Activated naive CD4-positive, alpha-beta T cell treated with Interleukin-2 at 50 U/mL for 16 hours (primary cell): ENCODE data around the gene UBL7.
A peak's percentile ranks its signal among the peaks of the same experiment; 100 is the strongest.
"Not testable (repeated sequence)": the region's sequence is repeated elsewhere in the genome, so short reads cannot be mapped to it uniquely, and the experiment has no call there.

ENCODE experiments used
- DNase-seq: peaks from one replicate; pipeline ENCODE4 v3.0.0-alpha.2; 2020

The UBL7 gene, protein sequence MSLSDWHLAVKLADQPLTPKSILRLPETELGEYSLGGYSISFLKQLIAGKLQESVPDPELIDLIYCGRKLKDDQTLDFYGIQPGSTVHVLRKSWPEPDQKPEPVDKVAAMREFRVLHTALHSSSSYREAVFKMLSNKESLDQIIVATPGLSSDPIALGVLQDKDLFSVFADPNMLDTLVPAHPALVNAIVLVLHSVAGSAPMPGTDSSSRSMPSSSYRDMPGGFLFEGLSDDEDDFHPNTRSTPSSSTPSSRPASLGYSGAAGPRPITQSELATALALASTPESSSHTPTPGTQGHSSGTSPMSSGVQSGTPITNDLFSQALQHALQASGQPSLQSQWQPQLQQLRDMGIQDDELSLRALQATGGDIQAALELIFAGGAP

DNA sequence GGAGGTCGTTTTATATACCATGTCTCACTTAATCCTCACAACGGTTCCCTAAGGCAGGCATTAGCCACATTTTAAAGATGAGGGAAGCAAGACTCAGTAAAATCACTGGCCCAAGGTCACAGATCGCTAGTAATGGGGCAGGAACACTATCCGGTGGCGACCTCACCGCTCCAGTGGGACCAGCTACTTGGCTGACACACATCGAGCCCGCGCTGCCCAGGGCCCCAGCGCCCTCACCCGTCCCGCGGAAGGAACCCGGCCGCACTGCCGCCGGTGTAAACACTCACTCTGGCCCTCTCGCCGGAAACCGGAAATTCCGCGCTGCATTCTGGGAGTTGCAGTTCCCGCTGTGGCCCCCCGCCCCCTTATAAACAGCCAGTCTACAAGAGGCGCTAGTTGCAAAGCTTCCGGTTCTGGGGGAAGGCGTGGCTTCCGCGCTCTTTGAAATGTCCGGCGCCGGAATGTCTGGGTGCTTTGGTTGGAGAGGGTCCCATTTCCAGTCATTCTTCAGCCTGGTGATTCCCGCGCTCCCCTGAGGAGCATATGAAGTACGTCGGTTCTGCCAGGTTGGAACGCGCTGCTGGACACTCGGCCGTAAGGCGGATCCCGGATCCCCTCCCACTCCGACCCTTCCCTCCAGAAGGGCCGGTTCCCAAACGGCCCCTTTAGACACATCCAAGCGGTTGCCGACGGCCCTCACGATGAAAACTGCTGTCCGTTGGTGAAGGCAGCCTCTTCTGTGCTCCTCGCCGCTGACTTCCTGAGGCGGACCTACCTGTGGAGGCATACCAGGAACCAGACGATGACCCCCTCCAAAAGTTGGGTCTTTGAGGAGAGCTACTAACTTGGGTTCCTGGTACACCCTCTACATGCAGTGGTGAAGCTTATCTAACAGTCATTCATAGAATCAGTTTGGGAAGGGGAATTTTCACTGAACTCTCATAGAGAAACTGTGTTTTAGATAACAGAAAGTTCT lies at the start of gene UBL7:
Gene UBL7, minus strand, starts transcription at position 290 of the 976 bp plus-strand sequence. CDS start 2,293 bp downstream, outside the sequence.
- DNase-seq, result peak; percentile 98

DNA sequence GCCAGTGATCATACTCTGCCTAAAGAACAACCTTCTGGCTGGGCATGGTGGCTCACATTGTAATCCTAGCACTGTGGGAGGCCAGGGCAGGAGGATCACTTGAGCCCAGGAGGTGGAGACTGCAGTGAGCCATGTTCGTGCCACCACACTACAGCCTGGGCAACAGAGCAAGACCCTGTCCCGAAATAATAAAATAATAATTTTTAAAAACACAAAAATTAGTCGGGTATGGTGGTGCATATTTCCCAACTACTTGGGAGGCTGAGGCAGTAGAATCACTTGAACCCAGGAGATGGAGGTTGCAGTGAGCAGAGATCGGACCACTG lies 45.5 kb upstream of the UBL7 start:
- no peak for DNase-seq

DNA sequence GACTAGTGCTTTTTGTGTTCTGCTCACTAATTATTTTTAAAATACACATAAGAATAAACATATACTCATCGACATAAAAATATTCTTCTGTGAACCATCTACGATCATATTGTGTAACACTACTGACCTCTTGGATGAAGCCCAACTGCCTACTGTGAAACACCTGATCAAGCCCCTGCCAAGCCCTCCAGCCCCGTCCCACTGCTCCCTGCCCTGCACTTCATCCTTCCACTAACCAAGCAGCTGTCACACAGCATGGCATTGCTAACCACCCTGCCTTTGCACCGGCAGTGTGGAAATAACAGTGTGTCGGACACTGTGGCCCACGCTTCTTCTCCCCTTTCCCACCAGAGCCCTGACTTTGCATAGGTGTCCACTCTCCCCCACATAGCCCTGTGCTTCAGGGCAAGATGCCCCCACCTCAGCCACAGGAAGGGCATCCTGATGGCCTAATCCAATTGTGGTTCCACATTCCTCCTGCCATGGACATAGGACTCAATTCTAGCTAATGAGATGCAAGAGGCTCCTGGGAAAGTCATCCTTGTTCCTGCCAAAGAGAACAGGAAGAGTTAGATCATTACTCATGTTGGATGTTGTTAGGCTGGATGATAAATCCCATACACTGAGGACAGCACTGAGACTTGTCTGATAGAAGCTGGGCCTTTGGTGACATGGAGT lies 45.0 kb upstream of the UBL7 start:
- no peak for DNase-seq

DNA sequence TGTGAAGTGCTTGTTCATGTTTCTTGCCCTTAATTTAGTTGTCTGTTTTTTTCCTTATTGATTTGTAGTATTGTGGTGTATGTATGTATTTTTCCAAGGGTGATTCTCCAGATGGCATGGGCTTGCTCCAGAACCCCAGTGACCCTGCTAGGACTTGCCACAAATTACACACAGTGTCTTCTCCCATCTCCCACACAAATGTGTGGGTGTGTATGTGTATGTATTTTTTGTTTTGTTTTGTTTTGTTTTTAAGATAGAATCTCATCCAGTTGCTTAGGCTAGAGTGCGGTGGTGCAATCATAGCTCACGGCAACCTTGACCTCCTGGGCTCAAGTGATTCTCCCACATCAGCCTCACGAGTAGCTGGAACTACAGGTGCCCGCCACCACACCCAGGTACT lies 43.9 kb upstream of the UBL7 start:
- DNase-seq, result no peak

DNA sequence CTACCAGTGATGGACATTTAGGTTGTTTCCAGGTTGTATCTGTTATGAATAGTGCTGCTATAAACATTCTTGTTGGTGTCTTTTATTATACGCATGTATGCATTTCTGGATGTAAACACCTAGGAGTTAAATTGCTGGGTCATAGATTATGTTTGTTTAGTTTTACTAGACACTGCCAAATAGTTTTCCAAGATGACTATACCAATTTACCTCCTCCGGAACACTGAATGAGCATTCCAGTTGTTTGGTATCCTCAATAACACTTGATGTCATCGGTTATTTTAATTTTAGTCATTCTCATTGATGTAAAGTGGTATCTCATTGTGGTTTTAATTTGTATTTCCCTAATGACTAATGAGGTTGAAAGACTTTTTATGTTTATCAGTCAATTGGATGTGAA lies 43.5 kb upstream of the UBL7 start:
- no peak for DNase-seq

DNA sequence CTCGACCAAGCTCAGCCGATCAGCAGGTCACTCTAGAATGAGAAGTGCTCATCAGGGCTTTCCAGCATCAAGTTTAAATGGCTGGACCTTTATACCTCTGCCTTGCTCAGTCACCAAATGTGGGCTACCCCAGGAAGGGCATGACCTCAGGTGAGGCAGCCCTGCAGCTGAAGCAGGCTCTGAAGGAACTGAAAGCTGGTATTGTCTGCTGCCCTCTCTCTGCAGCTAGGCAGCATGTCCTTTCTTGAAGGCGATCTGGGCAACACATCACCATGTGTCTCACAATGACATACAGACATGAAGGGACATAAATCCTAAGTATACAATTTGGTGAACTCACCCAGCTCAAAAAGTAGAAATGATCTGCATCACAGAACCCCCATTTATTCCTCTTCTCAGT lies 41.3 kb upstream of the UBL7 start:
- no peak for DNase-seq

DNA sequence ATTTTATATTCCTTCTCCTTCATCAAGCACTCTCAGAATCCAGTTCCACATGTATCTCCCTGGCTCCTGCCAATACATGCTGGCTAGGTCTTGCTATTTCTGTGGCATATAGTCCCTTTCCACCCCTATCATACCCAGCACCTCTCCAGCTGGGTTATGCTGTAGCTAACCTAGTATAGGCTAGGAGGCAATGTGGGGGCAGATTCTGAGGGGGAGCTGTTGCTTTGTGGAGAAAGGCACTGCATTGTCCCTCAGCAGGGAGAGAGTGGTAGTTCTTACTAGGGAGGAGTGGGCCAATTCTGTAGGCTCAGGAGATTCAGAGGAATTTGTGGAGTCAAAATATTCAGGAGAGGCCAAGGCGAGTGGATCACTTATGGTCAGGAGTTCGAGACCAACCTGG lies 39.4 kb upstream of the UBL7 start:
- DNase-seq, result no peak

DNA sequence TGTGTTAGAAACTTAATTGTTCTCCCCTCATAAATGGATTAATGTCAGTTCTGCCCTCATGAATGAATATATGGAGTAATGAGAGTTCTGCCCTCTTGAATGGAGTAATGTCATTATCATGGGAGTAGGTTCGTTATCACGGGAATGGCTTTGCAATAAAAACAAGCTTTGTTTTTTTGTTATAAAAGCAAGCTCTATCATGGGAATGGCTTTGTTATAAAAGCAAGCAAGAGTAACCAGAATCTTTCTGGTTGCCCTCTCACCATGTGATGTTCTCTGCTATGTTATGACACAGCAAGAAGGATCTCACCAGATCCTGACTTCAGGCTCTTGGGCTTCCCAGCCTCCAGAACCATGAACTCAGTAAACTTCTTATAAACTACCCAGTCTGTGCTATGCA lies 38.4 kb upstream of the UBL7 start:
- no peak for DNase-seq

DNA sequence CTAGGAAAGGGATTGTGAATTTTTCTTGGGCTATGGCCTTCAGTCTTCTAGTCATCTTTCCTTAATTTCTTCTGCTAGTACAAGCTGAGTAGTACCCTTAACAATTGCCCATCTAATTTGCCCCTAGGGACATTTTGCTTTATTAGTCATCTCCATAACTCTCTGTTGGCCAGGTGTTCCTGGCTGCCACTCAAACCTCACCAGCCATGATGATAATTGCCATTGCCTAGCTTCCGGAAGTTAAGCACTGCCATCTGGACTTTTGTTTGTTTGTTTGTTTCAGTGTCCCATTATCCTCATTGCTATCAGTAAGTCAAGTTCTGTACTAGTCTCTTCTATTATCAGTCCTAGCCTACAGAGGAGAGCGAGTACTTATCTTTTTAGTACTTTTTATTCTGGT lies 36.6 kb upstream of the UBL7 start:
- no peak for DNase-seq

DNA sequence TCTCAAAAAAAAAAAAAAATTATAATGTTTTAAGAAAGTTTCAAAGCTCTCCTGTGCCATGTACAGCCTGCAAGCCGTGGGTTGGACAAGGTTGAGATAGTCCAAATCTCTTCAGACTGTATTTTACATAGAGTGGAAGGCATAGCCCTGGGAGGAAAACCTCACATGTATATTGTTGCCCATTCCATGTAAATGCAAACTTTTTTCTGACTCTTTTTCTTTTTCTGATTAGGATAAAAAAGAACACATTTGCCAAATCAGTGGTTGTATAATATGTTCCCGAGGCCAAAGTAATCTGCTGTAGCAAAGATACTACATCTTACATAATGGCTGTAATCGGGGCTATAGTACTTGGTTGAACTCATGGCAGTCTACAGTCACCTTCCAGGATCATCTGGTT lies 35.7 kb upstream of the UBL7 start:
- DNase-seq, result no peak

DNA sequence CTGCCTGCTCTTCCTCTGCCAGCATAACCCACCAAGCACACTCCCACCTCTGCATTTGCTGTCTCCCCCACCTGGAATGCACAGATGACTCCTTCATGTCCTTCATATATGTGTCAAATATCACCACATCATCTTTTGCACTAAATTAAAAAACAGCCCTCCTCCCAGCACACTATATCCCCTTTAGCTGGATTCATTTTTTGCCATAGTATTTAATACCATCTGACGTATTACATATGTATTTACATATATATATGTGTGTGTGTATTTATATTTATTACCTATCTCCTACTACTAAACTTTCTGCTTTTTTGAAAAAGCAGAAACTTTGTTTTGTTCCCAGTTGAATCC lies 29.4 kb upstream of the UBL7 start:
- no peak for DNase-seq

DNA sequence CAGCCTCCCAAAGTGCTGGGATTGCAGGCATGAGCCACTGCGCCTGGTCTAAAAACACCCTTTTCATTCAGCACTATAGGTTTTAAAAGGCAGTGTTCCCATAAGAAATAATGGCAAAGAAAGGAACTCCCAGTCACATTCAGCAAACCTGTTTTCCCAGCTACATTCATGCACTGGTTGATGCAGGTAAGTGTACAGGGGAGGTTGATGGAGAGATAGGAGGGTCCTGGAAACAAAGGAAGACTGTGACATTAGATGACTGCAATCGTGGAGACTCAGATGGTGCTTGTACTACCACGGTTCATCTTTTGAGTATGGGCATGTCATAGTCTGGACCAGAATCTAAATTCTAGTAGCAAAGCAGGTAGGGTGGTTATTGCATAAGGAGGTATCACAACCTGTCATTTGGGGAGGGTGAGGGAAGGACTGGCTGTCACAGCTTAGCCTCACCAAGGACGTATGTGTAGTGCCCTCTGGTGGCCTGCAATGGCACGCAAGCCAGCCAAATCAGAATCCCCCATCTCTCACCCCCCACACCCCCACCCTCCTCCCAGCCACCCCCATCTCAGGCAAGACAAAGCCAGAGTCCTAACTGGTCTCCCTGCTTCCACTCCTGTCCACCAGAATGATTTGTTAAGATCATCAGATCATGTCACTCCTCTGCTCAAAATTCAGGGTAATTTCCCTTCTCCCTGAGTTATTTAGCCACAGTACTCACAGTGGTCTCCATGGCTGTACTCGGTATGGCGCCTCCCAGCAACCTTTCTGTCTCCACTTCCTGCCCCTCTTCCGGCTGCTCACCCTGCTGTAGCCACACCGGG lies 28.8 kb upstream of the UBL7 start:
- peak; percentile 78 for DNase-seq

DNA sequence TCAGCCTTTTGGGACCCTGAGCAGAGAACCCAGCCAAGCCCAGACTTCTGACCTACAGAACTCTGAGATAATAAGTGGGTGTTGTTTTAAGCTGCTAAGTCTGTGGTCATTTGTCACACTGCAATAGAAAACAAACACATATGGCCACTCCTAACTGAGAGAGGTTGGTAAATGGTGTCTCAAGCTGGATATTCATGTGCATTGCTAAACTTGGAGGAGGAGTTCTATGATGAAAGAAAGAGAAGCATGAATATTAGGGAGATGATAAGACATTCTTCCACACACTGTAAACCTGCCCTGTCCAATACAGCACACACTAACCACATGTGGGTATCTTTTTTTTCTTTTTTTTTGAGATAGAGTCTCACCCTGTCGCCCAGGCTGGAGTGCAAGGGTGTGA lies 27.8 kb upstream of the UBL7 start:
- no peak for DNase-seq

DNA sequence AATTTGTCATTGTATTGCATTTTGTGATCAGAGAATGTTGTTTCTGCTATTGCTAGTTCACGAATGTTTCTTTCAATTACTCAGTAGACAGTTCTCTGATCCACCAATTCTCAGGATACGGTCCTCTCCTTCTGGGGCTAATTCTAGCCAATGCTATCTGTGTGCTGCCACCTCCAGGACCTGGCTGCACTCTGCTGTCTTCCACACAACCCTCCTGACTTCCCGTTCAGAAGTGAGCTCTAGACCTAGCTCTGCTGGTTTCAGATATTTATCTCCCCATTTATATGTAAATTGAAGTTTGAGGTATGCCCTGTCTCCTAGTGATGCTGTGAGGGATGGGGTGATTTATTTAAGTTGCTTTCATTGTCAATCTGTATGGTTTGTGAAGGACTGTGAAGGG lies 21.7 kb upstream of the UBL7 start:
- DNase-seq, result no peak

DNA sequence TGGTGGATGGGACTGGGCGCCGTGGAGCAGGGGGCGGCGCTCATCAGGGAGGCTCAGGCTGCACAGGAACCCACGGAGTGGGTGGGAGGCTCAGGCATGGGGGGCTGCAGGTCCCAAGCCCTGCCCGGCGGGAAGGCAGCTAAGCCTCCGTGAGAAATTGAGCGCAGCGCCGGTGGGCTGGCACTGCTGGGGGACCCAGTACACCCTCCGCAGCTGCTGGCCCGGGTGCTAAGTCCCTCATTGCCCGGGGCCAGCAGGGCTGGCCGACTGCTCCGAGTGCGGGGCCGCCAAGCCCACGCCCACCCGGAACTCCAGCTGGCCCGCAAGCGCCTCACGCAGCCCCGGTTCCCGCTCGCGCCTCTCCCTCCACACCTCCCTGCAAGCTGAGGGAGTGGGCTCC lies 19.4 kb upstream of the UBL7 start:
- DNase-seq, result not testable (repeated sequence)

DNA sequence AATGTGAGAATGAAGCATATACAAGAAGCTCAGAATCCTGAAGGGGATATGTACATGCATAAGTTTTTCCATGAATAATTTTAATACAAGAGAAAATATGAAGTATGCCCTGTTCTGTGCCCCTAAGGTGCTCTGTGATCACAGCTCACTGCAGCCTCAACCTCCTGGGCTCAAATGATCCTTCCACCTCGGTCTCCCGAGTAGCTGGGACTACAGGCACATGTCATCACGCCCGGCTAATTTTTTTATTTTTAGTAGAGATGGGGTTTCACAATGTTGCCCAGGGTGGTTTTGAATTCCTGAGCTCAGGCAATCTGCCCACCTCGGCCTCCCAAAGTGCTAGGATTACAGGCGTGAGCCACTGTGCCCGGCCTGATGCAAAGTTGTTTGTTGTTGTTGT lies 10.7 kb upstream of the UBL7 start:
- DNase-seq, result not testable (repeated sequence)

DNA sequence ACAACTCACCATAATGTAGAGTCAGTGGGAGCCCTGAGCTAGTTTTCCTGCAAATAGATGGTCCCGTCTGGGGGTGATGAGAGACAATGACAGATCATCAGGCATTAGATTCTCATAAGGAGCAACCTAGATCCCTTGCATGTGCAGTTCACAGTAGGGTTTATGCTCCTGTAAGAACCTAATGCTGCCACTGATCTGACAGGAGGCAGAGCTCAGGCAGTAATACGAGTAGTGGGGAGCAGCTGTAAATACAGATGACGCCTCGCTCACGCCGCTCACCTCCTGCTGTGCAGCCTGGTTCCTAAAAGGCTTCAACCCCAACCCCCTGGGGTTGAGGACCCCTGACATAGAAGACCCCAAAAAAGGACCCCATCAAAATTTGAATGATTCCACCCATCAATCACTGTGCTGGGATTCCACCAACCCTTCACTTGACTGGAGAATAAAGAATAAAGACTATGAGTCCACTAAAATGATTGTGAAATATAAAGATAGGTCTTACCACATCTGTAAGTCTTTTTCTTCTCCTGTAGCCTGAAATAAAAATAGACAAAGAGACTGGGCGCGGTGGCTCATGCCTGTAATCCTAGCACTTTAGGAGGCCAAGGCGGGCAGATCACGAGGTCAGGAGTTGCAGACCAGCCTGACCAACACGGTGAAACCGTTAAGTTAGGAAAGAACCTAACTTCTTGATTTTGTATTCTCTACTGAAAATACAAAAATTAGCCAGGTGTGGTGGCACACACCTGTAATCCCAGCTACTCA lies 9.9 kb upstream of the UBL7 start:
- no peak for DNase-seq

DNA sequence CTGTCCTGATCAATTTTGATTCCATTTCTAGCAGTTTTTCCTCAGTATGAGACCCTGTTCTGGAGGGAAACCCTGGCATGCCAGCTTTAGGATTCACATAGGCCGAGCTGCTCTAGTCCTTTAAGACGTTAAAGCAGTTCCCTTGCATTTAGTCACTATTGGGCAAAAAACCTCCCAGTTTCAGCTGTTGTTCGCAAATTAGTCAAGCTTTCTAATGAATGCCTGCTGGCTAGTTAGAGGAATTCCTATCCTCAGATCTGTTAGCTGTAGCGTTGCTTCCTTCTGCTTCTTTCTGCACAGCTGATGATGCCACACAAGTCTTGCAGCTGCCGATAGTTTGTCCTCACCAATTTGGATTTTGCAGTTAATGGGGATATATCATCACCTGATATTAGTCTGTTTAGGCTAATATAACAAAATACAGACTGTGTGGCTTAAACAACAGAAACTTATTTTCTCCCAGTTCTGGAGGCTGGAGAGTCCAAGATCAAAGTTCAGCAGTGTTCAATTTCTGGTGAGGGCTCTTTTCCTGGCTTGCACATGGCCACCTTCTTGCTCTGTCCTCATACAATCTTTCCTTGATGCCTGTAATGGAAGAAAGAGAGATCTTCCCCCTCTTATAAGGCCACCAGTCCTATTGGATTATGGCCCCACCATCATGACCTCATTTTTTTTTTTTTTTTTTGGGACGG lies 7.5 kb upstream of the UBL7 start:
- DNase-seq, result no peak

DNA sequence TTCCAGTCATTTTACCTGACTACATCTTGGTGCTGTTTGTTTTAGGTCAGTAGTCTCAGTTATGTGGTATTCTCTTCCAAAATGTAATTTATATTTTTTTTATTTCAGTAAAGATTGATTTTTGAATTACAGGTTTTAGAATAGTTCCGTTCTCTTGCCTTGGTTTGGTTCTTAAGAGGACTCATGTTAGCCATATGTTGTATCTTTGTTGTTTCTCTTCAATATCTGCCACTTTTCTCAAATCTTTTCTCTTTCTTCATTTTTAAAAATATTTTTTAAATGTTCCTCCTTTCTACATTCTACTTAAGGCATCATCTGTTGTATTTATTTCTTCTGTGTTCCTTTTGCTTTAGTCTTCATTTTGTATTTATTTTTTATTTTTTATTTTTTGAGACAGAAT lies 5.6 kb upstream of the UBL7 start:
- DNase-seq, result no peak

DNA sequence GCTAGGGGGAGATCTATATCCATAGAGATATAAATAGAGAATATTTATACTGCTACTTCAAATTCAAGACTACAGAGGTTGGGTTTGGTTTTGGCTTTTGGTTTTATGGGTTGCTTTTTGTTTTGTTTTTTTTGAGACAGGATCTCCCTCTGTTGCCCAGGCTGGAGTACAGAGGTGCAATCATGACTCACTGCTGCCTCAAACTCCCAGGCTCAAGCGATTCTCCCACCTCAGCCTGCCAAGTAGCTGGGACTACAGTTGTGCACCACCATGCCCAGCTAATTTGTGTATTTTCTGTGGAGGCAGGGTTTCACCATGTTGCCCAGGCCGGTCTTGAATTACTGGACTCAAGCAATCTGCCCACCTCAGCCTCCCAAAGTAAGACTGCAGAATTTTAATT lies 3.9 kb upstream of the UBL7 start:
- DNase-seq, result no peak

DNA sequence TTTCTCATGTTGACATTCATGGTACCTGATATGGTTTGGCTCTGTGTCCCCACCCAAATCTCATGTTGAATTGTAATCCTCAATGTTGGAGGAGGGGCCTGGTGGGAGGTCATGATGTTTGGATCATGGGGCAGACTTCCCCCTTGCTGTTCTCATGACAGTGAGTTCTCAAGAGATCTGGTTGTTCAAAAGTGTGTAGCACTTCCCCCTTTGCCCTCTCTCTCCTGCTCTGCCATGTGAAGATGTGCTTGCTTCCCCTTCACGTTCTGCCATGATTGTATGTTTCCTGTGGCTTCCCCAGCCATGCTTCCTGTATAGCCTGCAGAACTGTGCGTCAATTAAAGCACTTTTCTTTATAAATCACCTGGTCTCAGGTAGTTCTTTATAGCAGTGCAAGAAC lies 3.3 kb upstream of the UBL7 start:
- no peak for DNase-seq
